Cardiac fibroblast (primary cell): ENCODE results near the gene EN1.

Source experiments
- DNase-seq, 2 donors: peaks; one replicate each; pipeline versions ENCODE4 v3.0.0 to v3.0.0-alpha.2; 2010; ENCODE audit warnings: low read depth in 2 of 2
- H3K4me3 ChIP-seq, 2 donors: replicated peaks in 1 of 2; 1 replicate in 1 of 2; 2 replicates in 1 of 2; pipeline ENCODE4 v1.5.1; 2011; ENCODE audit warnings: low read depth in 2 of 2, low read length in 2 of 2, mild to moderate bottlenecking in 2 of 2, moderate library complexity in 1 of 2
- CTCF ChIP-seq: IDR thresholded peaks from one replicate; pipeline ENCODE4 v1.5.1; 2011; ENCODE audit warnings: low read depth, mild to moderate bottlenecking, low read length, inconsistent platforms

Gene EN1

GRCh38 chr2:118812552-118812951 lies 34.9 kb downstream of the EN1 start:
- no peak overlapping the region for H3K4me3 ChIP-seq
- no peak for TF ChIP-seq CTCF
- DNase-seq, result no peak

- DNase-seq, result no peak
- H3K4me3 ChIP-seq, result no peak overlapping the region
- TF ChIP-seq CTCF, result no peak
Observed at GRCh38 chr2:118811514-118812115, 35.8 kb downstream of the EN1 start.

- no peak for DNase-seq
- no peak for TF ChIP-seq CTCF
- no peak overlapping the region for H3K4me3 ChIP-seq
Observed at GRCh38 chr2:118810766-118811165, 36.7 kb downstream of the EN1 start.

GRCh38 chr2:118808429-118808809 lies 39.0 kb downstream of the EN1 start:
- H3K4me3 ChIP-seq, result no peak overlapping the region
- TF ChIP-seq CTCF, result no peak
- no peak for DNase-seq

- no peak overlapping the region for H3K4me3 ChIP-seq
- no peak for TF ChIP-seq CTCF
- DNase-seq, result no peak
Observed at GRCh38 chr2:118807668-118808428, 39.6 kb downstream of the EN1 start.

GRCh38 chr2:118806797-118807667 lies 40.4 kb downstream of the EN1 start:
- TF ChIP-seq CTCF, result no peak
- H3K4me3 ChIP-seq, result no peak overlapping the region
- DNase-seq, result no peak
